Effector memory CD4-positive, alpha-beta T cell (primary cell): ENCODE data around the gene BATF2.

Experiments used
- DNase-seq, 3 donors: peaks; one replicate each; pipeline ENCODE4 v3.0.0-alpha.2; 2020
- H3K27ac ChIP-seq: 2 replicates; pipeline ENCODE4 v1.7.0; 2013; ENCODE audit warnings: mild to moderate bottlenecking, low read length, moderate library complexity; ENCODE audit not compliant: insufficient read depth, poor library complexity, severe bottlenecking
- H3K27me3 ChIP-seq: replicated peaks from 2 replicates; pipeline ENCODE4 v1.7.0; 2013; ENCODE audit warnings: mild to moderate bottlenecking, low read length; ENCODE audit not compliant: insufficient read depth, control insufficient read depth, poor library complexity, severe bottlenecking
- H3K36me3 ChIP-seq: 2 replicates; pipeline ENCODE4 v1.7.0; 2013; ENCODE audit warnings: mild to moderate bottlenecking, low read length, moderate library complexity; ENCODE audit not compliant: control insufficient read depth, insufficient read depth
- H3K4me1 ChIP-seq: 2 replicates; pipeline ENCODE4 v1.7.0; 2013; ENCODE audit warnings: low read length, mild to moderate bottlenecking; ENCODE audit not compliant: control insufficient read depth, insufficient read depth, poor library complexity, severe bottlenecking
- H3K4me3 ChIP-seq: 2 replicates; pipeline ENCODE4 v1.7.0; 2013; ENCODE audit warnings: low read length, low read depth, mild to moderate bottlenecking; ENCODE audit not compliant: insufficient read depth, poor library complexity, severe bottlenecking
- H3K9me3 ChIP-seq: 2 replicates; pipeline ENCODE4 v1.7.0; 2013; ENCODE audit warnings: mild to moderate bottlenecking, low read length, moderate library complexity; ENCODE audit not compliant: control insufficient read depth

The BATF2 gene

DNA sequence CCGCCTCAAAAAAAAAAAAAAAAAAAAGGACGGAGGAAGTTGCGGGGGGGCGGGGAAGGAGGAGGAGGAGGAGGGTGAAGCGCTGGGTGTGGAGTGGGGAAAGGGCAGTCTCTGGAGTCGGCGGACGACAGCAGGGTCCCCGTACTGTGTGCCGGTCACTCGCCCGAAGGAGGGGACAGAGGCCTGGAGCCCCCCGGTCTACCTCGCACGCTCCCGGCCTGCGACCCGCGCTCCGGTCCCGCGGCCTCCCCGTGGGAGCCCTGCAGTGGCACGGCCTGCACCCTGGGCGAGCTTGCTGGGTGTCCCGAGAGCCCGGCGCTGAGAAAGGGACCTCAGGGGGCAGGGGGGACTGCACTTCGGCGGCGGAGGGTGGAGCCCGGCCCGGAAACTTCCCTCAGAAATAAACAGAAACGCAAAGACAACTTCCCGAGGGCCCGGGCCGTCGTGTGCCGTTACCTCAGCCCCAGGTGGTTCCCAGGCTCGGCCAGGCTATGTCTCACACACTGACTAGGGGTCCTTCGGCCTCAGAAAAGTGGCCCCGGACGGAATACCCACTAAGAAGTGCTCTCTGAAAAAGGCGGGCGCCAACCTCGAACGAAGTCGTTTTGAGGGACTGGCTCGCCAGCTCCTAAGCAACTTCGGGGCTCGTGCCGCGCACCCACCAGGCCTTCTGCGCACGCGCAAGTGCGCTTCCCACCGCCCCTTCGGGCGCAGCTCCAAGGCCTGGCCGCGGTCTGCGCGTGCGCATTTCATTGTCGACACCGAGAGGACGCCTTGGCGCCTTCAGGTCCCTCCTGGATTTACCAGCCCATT, 25.1 kb downstream of the BATF2 start, which contains the start of gene MAJIN:
TSS of gene MAJIN (minus strand) at position 688 of the 813 bp plus-strand sequence. CDS start 12,703 bp downstream, outside the sequence.
- H3K36me3 ChIP-seq: no peaks in the 10 kb centered on the region
- H3K27ac ChIP-seq: peak within 1 kb of the TSS; percentile 59
- peak; percentile 73 to 86 (median 79) for DNase-seq
- H3K9me3 ChIP-seq: no peaks in the 10 kb centered on the region
- H3K4me3 ChIP-seq: peak within 1 kb of the TSS; percentile 35
- H3K27me3 ChIP-seq: no peaks in the 10 kb centered on the region
- H3K4me1 ChIP-seq: peaks cover 10% of the 10 kb centered on the region

DNA sequence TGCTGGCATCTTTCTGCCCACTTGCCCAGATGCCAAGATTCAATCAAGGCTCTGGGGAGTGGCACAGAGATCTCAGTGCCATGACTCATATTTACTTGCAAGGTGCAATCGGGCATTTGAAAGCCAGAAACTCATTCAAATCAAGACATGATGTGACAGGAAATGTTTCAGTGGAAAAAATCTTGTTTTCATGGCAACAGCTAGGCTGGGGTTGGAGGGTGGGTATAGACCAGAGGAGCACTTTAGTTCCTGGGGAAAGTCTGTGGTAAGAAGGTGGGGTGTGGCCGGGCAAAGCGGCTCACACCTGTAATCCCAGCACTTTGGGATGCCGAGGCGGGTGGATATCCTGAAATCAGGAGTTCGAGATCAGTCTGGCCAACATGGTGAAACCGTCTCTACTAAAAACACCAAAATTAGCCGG, 26.0 kb downstream of the BATF2 start:
- Histone ChIP-seq H3K27me3 (no peaks in the 10 kb centered on the region), H3K4me1 (peaks cover 10% of the 10 kb centered on the region), H3K9me3 (no peaks in the 10 kb centered on the region), H3K36me3 (no peaks in the 10 kb centered on the region), H3K4me3 (no peak overlapping the region), H3K27ac (no peak overlapping the region)
- no peak for DNase-seq

DNA sequence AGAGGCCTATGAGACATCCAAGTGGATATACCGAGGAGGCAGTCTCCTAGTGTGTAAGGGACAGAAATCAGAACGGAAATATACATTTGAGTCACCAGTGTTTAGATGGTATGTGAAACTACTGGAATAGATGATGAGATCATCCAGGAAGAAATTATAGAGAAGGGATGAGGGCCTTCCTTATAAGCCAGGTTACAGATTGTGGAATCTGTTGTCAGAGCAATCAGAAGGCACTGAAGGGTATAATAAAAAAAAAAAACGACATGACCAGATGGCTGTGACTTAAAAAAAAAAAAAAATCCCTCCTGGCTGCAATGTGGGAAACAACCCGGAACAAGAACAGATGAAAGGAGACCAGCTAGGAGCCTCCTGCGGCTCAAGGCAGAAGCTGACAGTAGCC, 27.6 kb downstream of the BATF2 start:
- H3K27ac ChIP-seq: no peak overlapping the region
- no peaks in the 10 kb centered on the region for H3K9me3 ChIP-seq
- H3K4me3 ChIP-seq: no peak overlapping the region
- no peaks in the 10 kb centered on the region for H3K36me3 ChIP-seq
- H3K4me1 ChIP-seq: peaks cover 10% of the 10 kb centered on the region
- no peak for DNase-seq
- no peaks in the 10 kb centered on the region for H3K27me3 ChIP-seq

DNA sequence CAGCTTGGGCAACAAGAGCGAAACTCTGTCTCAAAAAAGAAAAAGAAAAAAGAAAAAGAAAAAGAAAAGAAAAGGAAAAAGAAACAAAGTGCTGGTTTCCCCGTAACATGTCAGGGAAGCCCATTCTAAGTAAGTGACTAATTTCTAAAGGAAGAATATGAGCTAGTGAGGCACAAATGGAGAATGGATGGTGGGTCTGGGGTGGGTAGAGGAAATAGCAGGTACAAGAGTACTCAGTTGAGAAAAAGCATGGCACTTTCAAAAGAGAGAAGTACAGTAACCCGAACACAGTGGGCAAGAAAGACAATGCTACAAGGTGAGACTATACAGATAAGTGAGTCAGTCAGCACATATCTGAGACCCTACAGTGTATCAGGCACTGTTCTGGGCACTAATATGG, 29.4 kb downstream of the BATF2 start:
- Histone ChIP-seq H3K4me1 (peaks cover 10% of the 10 kb centered on the region), H3K27ac (no peak overlapping the region), H3K4me3 (no peak overlapping the region), H3K36me3 (no peaks in the 10 kb centered on the region), H3K27me3 (no peaks in the 10 kb centered on the region), H3K9me3 (no peaks in the 10 kb centered on the region)
- no peak for DNase-seq

DNA sequence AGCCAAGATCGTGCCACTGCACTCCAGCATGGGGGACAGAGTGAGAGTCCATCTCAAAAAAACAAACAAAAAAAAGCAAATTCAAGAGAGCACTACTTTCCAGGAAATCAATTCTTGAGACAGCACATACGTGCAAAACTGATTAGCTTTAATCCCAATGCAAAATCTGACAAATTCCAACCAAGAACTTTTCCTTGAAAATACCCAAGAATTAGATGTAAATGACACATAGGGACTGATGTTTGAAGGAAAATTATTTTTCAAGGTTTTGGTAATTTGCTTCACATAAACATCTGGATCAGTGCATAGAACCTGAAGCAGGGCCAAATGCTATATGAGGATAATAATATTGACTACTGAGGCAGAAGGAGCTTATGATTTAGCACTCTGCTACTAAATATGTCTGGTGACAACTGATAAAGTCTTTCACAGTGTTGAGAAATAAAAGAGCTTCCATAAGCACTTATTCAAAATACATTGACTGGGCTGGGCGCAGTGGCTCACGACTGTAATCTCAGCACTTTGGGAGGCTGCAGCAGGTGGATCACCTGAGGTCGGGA, 33.6 kb downstream of the BATF2 start:
- H3K9me3 ChIP-seq: no peaks in the 10 kb centered on the region
- no peaks in the 10 kb centered on the region for H3K27me3 ChIP-seq
- H3K27ac ChIP-seq: no peak overlapping the region
- H3K4me1 ChIP-seq: no peaks in the 10 kb centered on the region
- no peak overlapping the region for H3K4me3 ChIP-seq
- H3K36me3 ChIP-seq: no peaks in the 10 kb centered on the region
- DNase-seq: no peak

DNA sequence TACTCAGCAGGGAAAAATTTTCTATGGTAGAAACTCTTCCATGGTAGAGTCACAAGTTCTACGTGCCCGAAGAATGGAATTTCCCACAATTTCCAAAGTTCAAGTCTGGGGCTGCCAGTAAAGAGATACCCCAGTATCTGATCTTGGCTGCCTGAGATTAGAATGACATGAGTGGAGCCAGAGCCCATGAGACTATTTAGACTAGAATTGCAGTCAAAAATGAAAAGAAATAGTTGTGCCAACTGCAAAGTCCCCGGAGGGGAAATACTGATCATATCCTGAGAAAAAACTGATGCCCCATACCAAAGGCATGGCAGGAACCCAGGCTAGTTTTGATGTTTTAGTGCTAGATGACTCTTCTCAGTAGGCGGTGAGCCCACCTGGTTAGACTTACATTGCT, 36.1 kb downstream of the BATF2 start:
- H3K27ac ChIP-seq: no peak overlapping the region
- no peaks in the 10 kb centered on the region for H3K36me3 ChIP-seq
- no peak overlapping the region for H3K4me3 ChIP-seq
- no peaks in the 10 kb centered on the region for H3K4me1 ChIP-seq
- DNase-seq: no peak
- H3K9me3 ChIP-seq: no peaks in the 10 kb centered on the region
- H3K27me3 ChIP-seq: no peaks in the 10 kb centered on the region

DNA sequence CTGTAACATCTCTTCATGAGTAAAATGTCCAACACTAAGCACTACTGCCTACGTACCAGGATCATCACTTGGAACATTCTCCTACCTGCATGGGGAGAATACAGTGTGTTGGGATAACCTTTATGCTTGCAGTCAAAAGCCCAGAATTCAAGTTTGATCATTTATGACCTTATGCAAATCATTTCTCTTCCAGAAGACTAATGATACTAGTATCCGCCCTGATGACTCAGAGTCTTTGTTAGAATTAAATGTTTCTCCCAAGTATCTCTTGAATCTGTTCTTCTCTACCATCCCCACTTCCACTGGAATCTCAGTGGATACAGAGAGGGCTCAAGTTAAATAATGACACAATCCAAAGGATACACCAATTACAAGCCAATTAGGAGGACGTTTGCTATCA, 37.3 kb downstream of the BATF2 start:
- Histone ChIP-seq H3K4me3 (no peak overlapping the region), H3K4me1 (no peaks in the 10 kb centered on the region), H3K27ac (no peak overlapping the region), H3K9me3 (no peaks in the 10 kb centered on the region), H3K27me3 (no peaks in the 10 kb centered on the region), H3K36me3 (no peaks in the 10 kb centered on the region)
- no peak for DNase-seq

DNA sequence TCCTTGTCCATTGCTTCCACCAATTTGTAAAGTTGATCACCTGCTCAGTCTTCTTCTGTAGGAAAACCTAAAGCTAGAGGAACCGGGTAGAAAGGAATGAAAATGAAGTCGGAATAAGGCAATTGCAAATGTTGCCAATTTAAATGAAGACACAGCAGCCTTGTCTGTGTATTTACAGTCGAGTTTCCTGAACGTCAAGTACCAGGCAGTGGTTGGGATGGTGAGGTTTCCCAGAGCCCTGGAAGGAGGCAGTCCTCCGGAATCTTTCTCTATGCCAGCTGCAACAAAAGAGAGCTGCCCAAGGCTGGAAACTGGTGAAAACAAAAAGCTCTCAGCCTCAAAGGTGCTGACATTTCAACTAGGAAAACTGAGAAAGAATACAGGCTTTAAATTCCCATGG, 42.6 kb downstream of the BATF2 start:
- Histone ChIP-seq H3K4me3 (no peak overlapping the region), H3K4me1 (no peaks in the 10 kb centered on the region), H3K27ac (no peak overlapping the region), H3K9me3 (no peaks in the 10 kb centered on the region), H3K36me3 (no peaks in the 10 kb centered on the region), H3K27me3 (no peaks in the 10 kb centered on the region)
- no peak for DNase-seq

DNA sequence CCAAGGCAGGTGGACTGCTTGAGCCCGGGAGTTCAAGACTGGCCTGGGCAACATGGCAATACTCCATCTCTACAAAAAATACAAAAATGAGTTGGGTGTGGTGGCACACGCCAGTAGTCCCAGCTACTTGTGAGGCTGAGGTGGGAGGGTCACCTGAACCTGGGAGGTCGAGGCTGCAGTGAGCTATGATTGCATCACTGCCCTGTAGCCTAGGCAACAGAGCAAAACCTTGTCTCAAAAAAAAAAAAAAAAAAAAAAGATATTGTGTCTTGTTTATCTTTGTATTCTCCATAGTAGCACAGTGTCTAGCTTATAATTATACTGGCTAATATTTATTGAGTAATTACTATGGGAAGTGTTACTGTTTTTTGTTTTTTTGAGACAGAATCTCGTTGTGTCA, 45.2 kb downstream of the BATF2 start:
- Histone ChIP-seq H3K27me3 (no peaks in the 10 kb centered on the region), H3K4me1 (no peaks in the 10 kb centered on the region), H3K36me3 (no peaks in the 10 kb centered on the region), H3K4me3 (no peak overlapping the region), H3K27ac (no peak overlapping the region), H3K9me3 (no peaks in the 10 kb centered on the region)
- DNase-seq: no peak

DNA sequence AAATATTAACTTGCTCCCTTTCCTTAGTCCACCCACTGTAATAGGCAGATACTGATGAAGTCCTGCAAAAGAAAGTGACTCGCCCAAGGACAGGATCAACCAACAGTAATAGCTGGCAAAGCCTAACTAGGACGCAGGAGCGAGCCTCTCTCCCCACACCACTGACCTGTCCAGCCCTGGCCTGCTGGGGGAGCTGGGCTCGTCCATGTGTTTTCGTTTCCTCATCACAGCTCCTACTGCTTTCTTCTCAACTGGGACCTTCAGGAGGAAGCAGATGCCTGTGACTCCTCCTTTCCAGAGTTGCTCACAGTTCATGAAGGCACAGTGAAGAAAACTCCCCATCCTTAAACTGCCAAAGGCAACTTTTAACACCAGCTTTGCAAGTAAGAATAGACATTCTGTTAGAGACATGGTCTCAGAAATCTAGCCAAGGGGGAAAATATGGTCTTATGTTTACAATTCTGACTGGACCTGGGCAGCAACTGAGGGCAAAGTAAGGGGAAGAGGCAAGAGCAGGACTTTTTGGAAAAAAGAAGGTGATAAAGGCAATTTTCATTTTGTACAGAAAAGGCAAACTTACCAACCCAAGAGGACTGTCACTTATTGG, 49.5 kb downstream of the BATF2 start:
- no peaks in the 10 kb centered on the region for H3K36me3 ChIP-seq
- no peak for DNase-seq
- no peaks in the 10 kb centered on the region for H3K27me3 ChIP-seq
- no peaks in the 10 kb centered on the region for H3K9me3 ChIP-seq
- no peaks in the 10 kb centered on the region for H3K4me1 ChIP-seq
- no peak overlapping the region for H3K27ac ChIP-seq
- no peak overlapping the region for H3K4me3 ChIP-seq
